GM12892 (cell line): ENCODE data around the gene GYG2.

Experiments
- DNase-seq: peaks from one replicate; pipeline ENCODE4 v3.0.0; 2011; ENCODE audit not compliant: insufficient read length
- FAIRE-seq: peaks from 2 replicates; lab custom pipeline; 2011; peaks lifted over from hg19 to GRCh38; lab: Jason Lieb, UNC
- POLR2A ChIP-seq: IDR thresholded peaks from 2 replicates; pipeline ENCODE4 v1.6.1; 2011; ENCODE audit warnings: low read depth, low read length, control low read depth
- POLR2AphosphoS5 ChIP-seq: IDR thresholded peaks from 2 replicates; pipeline ENCODE4 v1.6.1; 2011; ENCODE audit warnings: low read depth, low read length, control low read depth
- TAF1 ChIP-seq: IDR thresholded peaks from 2 replicates; pipeline ENCODE4 v1.6.1; 2011; ENCODE audit warnings: low read depth, mild to moderate bottlenecking, control low read depth, low read length, borderline replicate concordance

GYG2 gene

DNA sequence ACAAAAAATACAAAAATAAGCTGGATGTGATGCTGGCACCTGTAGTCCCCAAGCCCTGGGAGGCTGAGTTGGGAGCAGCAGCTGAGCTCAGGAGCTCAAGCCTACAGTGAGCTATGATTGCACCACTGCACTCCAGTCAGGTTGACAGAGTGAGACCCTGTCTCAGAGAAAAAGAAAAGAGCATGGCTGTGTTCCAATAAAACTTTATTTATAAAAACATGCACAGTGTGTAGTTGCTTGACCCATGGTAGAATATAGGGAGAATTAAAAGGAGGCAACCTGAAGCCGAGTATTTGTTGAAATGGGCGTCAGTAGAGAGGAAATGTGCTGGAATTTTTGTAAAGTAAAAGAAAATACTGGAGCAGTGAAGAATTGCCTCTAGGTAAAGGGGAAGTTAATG is 27.0 kb downstream of the GYG2 start:
- TF ChIP-seq POLR2AphosphoS5 (no peak), TAF1 (no peak), POLR2A (no peak)
- FAIRE-seq (no peak), DNase-seq (no peak)

DNA sequence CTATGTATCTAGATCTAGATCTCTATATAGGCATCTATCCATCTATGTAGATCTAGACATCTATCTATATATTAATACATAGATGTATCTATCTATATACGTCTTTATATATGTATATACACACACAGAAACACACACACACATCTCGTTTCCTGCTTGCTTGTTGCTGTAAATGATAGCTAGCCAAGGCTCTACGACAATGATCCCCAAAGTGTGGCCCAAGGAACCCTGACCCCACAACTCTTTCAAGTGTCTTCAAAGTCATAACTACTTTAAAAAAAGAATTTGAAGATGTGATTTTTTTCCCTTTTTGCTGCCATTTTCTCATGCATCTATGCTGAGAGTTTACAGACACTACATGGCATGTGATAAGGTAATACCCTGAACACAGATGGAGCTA is 28.8 kb downstream of the GYG2 start:
- no peak for DNase-seq
- no peak for FAIRE-seq
- TF ChIP-seq TAF1 (no peak), POLR2A (no peak), POLR2AphosphoS5 (no peak)

- DNase-seq = no peak
- TF ChIP-seq POLR2AphosphoS5 = no peak
- TF ChIP-seq POLR2A = no peak
- TF ChIP-seq TAF1 = no peak
- FAIRE-seq = no peak
Measured at GRCh38 chrX:2859197-2859797, 30.6 kb downstream of the GYG2 start.

GRCh38 chrX:2862404-2862803 is 33.7 kb downstream of the GYG2 start:
- DNase-seq (no peak), FAIRE-seq (no peak)
- TF ChIP-seq POLR2A (no peak), TAF1 (no peak), POLR2AphosphoS5 (no peak)

DNA sequence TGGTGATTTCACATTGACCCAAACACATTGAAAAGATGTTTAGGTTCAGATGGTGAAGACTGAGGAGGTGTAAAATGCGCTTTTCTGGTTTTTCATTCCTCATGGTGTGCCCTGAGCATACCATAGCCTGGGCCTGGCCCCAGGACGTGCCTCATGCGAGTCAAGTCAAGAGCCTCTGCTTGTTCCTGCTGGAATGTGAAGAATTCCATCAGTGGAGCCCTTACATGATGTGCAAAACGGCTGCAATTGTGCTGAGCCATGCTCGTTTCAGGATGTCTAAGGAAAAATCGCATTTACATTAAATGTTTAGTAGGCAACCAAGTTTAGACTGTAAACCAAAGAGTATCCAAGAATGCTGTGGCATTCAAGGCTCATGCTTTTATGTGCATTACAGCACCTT is 34.9 kb downstream of the GYG2 start:
- DNase-seq = no peak
- no peak for TF ChIP-seq POLR2A
- no peak for TF ChIP-seq TAF1
- no peak for TF ChIP-seq POLR2AphosphoS5
- no peak for FAIRE-seq

DNA sequence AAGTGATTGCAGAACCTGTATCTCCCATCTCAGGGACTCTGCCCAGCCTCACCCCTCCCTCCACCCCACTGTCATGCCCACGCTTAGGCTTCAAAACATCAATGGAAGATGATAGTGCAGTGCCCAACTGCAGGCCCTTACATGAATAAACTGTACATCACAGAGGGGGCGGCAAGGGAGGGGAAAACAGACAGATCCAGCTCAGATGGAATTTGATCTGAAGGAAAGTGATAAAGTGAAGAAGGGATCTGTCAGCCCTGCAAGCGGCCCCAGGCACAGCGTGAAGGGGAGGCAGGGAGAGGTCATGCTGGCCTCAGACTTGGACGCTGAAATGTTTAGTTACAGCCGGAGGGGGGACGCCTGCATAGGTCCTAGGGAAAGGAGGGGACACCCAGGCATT is 38.5 kb downstream of the GYG2 start:
- FAIRE-seq (no peak), DNase-seq (no peak)
- no peak for TF ChIP-seq TAF1
- TF ChIP-seq POLR2A = no peak
- no peak for TF ChIP-seq POLR2AphosphoS5

GRCh38 chrX:2870650-2871049 is 41.9 kb downstream of the GYG2 start:
- DNase-seq (no peak), FAIRE-seq (no peak)
- no peak for TF ChIP-seq TAF1
- TF ChIP-seq POLR2A = no peak
- TF ChIP-seq POLR2AphosphoS5 = no peak

DNA sequence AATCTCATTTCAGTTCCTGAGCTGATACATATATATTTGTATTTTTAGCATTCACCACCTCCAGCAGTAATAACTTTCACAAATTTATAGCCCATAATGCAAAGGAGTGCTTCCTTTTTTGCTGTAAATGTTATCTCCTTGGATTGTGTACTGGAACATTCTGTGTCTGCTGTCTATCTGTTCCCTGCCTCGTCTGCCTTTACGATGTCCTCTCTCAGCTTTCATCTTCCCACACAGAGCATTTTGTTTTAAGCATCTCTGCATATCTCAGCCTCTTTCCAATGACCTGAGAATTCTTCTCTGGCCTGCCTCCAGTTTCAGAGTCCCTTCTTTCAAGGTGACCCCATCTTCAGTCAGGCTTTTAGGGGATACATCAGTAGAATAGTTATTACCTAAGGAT is 43.1 kb downstream of the GYG2 start:
- no peak for DNase-seq
- TF ChIP-seq POLR2A (no peak), TAF1 (no peak), POLR2AphosphoS5 (no peak)
- no peak for FAIRE-seq

GRCh38 chrX:2872671-2873277 is 44.0 kb downstream of the GYG2 start:
- TF ChIP-seq POLR2AphosphoS5 (no peak), TAF1 (no peak)
- DNase-seq (no peak), FAIRE-seq (no peak)

DNA sequence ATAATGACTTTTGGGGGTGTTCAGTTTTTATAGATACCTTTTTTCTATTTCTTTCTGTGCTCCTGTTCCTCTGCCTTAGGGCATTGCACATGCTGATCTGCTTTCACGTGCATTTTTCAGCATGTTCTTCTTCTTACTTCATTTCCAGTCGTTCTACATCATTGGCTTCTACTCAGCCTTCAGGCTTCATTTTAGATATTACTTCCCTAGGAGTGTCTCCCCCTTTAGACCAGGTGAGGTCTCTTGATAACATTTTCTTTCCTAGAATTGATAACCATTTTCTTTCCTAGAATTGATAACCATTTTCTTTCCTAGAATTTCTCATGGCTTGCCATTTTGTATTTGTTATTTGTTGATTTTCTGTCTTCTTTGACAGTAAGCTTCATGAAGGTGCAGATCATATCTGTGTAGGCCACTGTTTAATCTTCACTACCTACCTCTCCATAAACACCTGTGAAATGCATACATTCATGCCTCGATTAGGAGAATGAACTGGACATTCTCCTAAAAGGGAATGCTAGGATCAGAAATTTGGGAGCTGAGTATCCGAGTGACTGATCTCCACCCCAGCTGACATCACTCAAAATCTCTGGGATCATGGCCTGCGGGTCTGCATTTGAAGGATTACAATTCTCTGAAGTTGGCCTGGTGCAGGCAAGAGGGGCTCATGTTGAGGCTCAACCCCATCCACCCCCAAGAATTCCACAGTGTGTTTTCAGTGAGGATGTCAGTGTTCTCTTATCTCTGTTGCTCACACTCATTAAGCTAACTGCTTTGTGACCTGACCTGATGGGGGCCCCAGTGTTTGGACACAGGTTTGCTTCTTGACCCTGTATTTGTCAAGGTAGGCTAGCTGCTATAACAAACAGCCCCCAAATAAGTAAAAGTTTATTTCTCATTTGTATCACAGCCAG is 45.7 kb downstream of the GYG2 start:
- FAIRE-seq (no peak), DNase-seq (no peak)
- no peak for TF ChIP-seq POLR2AphosphoS5
- TF ChIP-seq POLR2A = no peak
- no peak for TF ChIP-seq TAF1

GRCh38 chrX:2875136-2875481 is 46.4 kb downstream of the GYG2 start:
- DNase-seq (no peak), FAIRE-seq (no peak)
- TF ChIP-seq POLR2A (no peak), POLR2AphosphoS5 (no peak), TAF1 (no peak)

DNA sequence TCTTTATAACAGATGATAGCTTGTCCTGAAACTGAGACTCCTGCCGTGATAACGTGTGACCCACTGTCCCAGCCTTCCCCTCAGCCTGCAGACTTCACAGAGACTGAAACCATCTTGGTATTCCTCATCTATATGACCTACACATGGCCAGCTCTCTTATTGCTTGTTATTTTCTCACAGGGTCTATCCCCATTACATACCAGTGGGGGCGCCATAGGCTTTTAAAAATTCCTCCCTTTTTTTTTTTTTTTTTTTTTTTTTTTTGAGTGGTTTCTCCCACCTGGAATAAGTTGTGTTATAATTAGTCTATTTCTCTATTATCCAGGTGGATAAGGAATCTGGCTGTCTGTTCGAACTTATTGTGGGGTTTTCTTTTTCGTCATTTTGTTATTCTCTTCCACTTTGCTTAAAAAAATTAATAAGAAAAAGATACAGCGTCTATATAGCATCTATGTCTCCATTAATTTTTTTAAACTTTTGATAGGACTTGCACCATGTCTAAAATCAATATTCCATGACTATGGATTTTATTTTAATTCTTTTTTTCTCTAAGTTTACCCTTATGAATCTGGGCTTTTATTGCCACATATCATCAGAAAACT is 47.2 kb downstream of the GYG2 start:
- TF ChIP-seq TAF1 (no peak), POLR2AphosphoS5 (no peak), POLR2A (no peak)
- FAIRE-seq (no peak), DNase-seq (no peak)
